HCT116 (cell line): ENCODE measurements around the gene APBB2. TPM values are rescaled to one million over a fixed set of nuclear protein-coding genes. Genes with fewer than 3 reads are reported as not detected.

Experiments used
- ATAC-seq: fragments of 200-7000 bp; cut with Tn5 transposase; 2 replicates; pipeline ENCODE4 v1.9.1; 2020; ENCODE audit warnings: mild to moderate bottlenecking, moderate library complexity
- BruUV-seq: library from RNA; stranded (reverse); fragments of 400-500 nt; replicated peaks from 2 replicates; lab custom pipeline; 2021; lab: Mats Ljungman, UMichigan
- CTCF ChIA-PET: fragments of 300-600 bp; sonication (Branson Sonifier 250); formaldehyde crosslinking; loops from one replicate; lab custom pipeline; 2021; ENCODE audit warnings: antibody characterized with exemption; lab: Charles Lee
- POLR2A ChIA-PET: fragments of 300-600, 350-600 bp; sonication (Branson Sonifier 250); formaldehyde crosslinking; loops from one replicate; lab custom pipeline; 2021; ENCODE audit warnings: antibody characterized with exemption; lab: Charles Lee
- RAD21 ChIA-PET, 2 experiments: fragments of 300-600 bp; sonication (Branson Sonifier 250); formaldehyde crosslinking; loops; one replicate each; lab custom pipeline; 2023; ENCODE audit warnings: low total read pairs in 2 of 2; ENCODE audit not compliant: uncharacterized antibody in 2 of 2, unreplicated experiment in 2 of 2, low non-redundant PET in 1 of 2; lab: Charles Lee
- DNase-seq: peaks from one replicate; pipeline ENCODE4 v3.0.0-alpha.2; 2010; ENCODE audit warnings: low read depth, low spot score
- H2AFZ ChIP-seq: fragments of 200-600 bp; shearing (Covaris generic), sonication (generic); 2 replicates; pipeline ENCODE4 v1.6.1; 2017; ENCODE audit warnings: low read depth, mixed run types, mixed read lengths, antibody characterized with exemption, low read length; ENCODE audit not compliant: poor library complexity, severe bottlenecking
- H3K27ac ChIP-seq: 2 replicates; pipeline ENCODE4 v1.5.1; 2012; ENCODE audit warnings: low read depth, low read length
- H3K27me3 ChIP-seq: fragments of 200-600 bp; sonication (generic); 2 replicates; pipeline ENCODE4 v1.6.1; 2016; ENCODE audit warnings: mixed run types, low read length, mixed read lengths; ENCODE audit not compliant: insufficient read depth
- H3K36me3 ChIP-seq, 2 experiments: fragments of 200-500 bp in 1 of 2; fragments of 200-600 bp in 1 of 2; sonication (Bioruptor generic) in 1 of 2; sonication (generic) in 1 of 2; 2 replicates each; pipeline versions ENCODE4 v1.5.1 to v1.6.1; 2014 to 2016; ENCODE audit warnings: low read length in 2 of 2, inconsistent platforms in 1 of 2, mixed read lengths in 1 of 2, mixed run types in 1 of 2; ENCODE audit not compliant: insufficient read depth in 2 of 2, control insufficient read depth in 1 of 2
- H3K4me1 ChIP-seq, 2 experiments: fragments of 200-600 bp in 1 of 2; sonication (generic) in 1 of 2; 2 replicates each; pipeline versions ENCODE4 v1.5.1 to v1.6.1; 2012 to 2017; ENCODE audit warnings: low read length in 2 of 2, inconsistent platforms in 1 of 2, mild to moderate bottlenecking in 1 of 2, mixed read lengths in 1 of 2, mixed run types in 1 of 2, moderate library complexity in 1 of 2; ENCODE audit not compliant: insufficient read depth in 2 of 2, control insufficient read depth in 1 of 2
- H3K4me2 ChIP-seq: fragments of 200-600 bp; sonication (generic); 2 replicates; pipeline ENCODE4 v1.6.1; 2017; ENCODE audit warnings: mixed run types, low read length, mixed read lengths
- H3K4me3 ChIP-seq, 2 experiments: fragments of 200-600 bp in 1 of 2; sonication (generic) in 1 of 2; replicated peaks in 1 of 2; 2 replicates each; pipeline ENCODE4 v1.5.1; 2011 to 2016; ENCODE audit warnings: low read length in 2 of 2, control low read depth in 1 of 2, low read depth in 1 of 2, mild to moderate bottlenecking in 1 of 2, mixed read lengths in 1 of 2, mixed run types in 1 of 2
- H3K79me2 ChIP-seq: fragments of 200-600 bp; sonication (generic); 2 replicates; pipeline ENCODE4 v1.6.1; 2017; ENCODE audit warnings: mild to moderate bottlenecking, mixed run types, low read length, moderate library complexity, mixed read lengths; ENCODE audit not compliant: insufficient read depth
- H3K9ac ChIP-seq: fragments of 200-600 bp; sonication (generic); 2 replicates; pipeline ENCODE4 v1.6.1; 2016; ENCODE audit warnings: low read length, mixed read lengths
- H3K9me2 ChIP-seq: fragments of 200-600 bp; sonication (generic), shearing (Covaris generic); 2 replicates; pipeline ENCODE4 v1.6.1; 2017; ENCODE audit warnings: mixed run types, mild to moderate bottlenecking, moderate library complexity; ENCODE audit not compliant: insufficient read depth
- H3K9me3 ChIP-seq, 2 experiments: fragments of 200-500 bp in 1 of 2; fragments of 200-600 bp in 1 of 2; sonication (Bioruptor generic) in 1 of 2; sonication (generic) in 1 of 2; 2 replicates each; pipeline ENCODE4 v1.6.1; 2014 to 2017; ENCODE audit warnings: low read length in 2 of 2, mixed read lengths in 2 of 2, inconsistent platforms in 1 of 2, low read depth in 1 of 2, mild to moderate bottlenecking in 1 of 2, mixed run types in 1 of 2, moderate library complexity in 1 of 2; ENCODE audit not compliant: control insufficient read depth in 1 of 2, insufficient read depth in 1 of 2
- H4K20me1 ChIP-seq: fragments of 200-600 bp; sonication (generic), shearing (Covaris generic); 2 replicates; pipeline ENCODE4 v1.6.1; 2017; ENCODE audit warnings: mixed run types, mild to moderate bottlenecking, moderate library complexity; ENCODE audit not compliant: insufficient read depth
- ATF3 ChIP-seq: IDR thresholded peaks from 2 replicates; pipeline ENCODE4 v1.6.1; 2012
- CBX3 ChIP-seq: IDR thresholded peaks from 2 replicates; pipeline ENCODE4 v1.6.1; 2012; ENCODE audit warnings: low read depth
- CEBPB ChIP-seq: IDR thresholded peaks from 2 replicates; pipeline ENCODE4 v1.6.1; 2012; ENCODE audit warnings: low read depth
- CTCF ChIP-seq, 3 experiments: fragments of 200-600 bp in 1 of 3; sonication (generic) in 1 of 3; IDR thresholded peaks in 2 of 3; conservative IDR thresholded peaks in 1 of 3; 2 replicates each; pipeline ENCODE4 v1.5.1; 2012 to 2017; ENCODE audit warnings: low read depth in 2 of 3, low read length in 2 of 3, antibody characterized with exemption in 1 of 3, borderline replicate concordance in 1 of 3, control low read depth in 1 of 3, mild to moderate bottlenecking in 1 of 3, mixed read lengths in 1 of 3, mixed run types in 1 of 3, moderate library complexity in 1 of 3; ENCODE audit not compliant: insufficient read depth in 1 of 3
- EGR1 ChIP-seq: IDR thresholded peaks from 2 replicates; pipeline ENCODE4 v1.6.1; 2012; ENCODE audit warnings: low read depth
- EZH2 ChIP-seq: fragments of 200-600 bp; sonication (generic); IDR thresholded peaks from 2 replicates; pipeline ENCODE4 v1.6.1; 2017; ENCODE audit warnings: antibody characterized with exemption, mixed run types
- EZH2phosphoT487 ChIP-seq: fragments of 200-600 bp; IDR thresholded peaks from 2 replicates; pipeline ENCODE4 v1.6.1; 2018; ENCODE audit warnings: antibody characterized with exemption, borderline replicate concordance
- FOSL1 ChIP-seq: IDR thresholded peaks from 2 replicates; pipeline ENCODE4 v1.6.1; 2012; ENCODE audit warnings: low read depth
- MAX ChIP-seq: IDR thresholded peaks from 2 replicates; pipeline ENCODE4 v1.6.1; 2012
- POLR2A ChIP-seq: IDR thresholded peaks from 2 replicates; pipeline ENCODE4 v1.7.0; 2011; ENCODE audit warnings: borderline replicate concordance; ENCODE audit not compliant: insufficient read depth, insufficient read length; ENCODE audit errors: extremely low read depth
- RAD21 ChIP-seq: IDR thresholded peaks from 2 replicates; pipeline ENCODE4 v1.6.1; 2012; ENCODE audit warnings: low read depth, mild to moderate bottlenecking
- SIN3A ChIP-seq: IDR thresholded peaks from 2 replicates; pipeline ENCODE4 v1.6.1; 2012; ENCODE audit warnings: low read depth
- TCF7L2 ChIP-seq: IDR thresholded peaks from 2 replicates; pipeline ENCODE4 v1.7.0; 2011; ENCODE audit warnings: borderline replicate concordance, inconsistent platforms; ENCODE audit not compliant: insufficient read depth, insufficient read length; ENCODE audit errors: extremely low read depth
- YY1 ChIP-seq: IDR thresholded peaks from 2 replicates; pipeline ENCODE4 v1.6.1; 2011; ENCODE audit warnings: low read length, low read depth, moderate library complexity, mild to moderate bottlenecking; ENCODE audit not compliant: insufficient replicate concordance; ENCODE audit errors: extremely low read depth
- ZNF274 ChIP-seq: fragments of 200-500 bp; sonication (Bioruptor generic); IDR thresholded peaks from 2 replicates; pipeline ENCODE4 v1.6.1; 2014; ENCODE audit warnings: mild to moderate bottlenecking, low read depth, low read length, inconsistent platforms
- intact Hi-C: fragments of 100-400 bp; cut with micrococcal nuclease; formaldehyde crosslinking; loops from 2 replicates; pipeline ENCODE4 v1.10.0; 2022
- total RNA-seq: library from RNA; stranded (reverse); gene quantifications from one replicate; pipeline ENCODE4 v1.2.1, GENCODE V29; 2021; ENCODE audit not compliant: unreplicated experiment

Gene APBB2
- total RNA-seq, 1 experiment from 2014 or later: 72.5 TPM

- CTCF ChIA-PET: interaction anchor here (1.2 kb wide), 1 partner anchor 19 kb away, joined by 4 read pairs; no protein-coding TSS in a partner anchor
- POLR2A ChIA-PET: no interaction called here
- ATAC-seq: no peak
- no peak overlapping the region for H3K4me3 ChIP-seq
- H3K36me3 ChIP-seq: no peaks in the 10 kb centered on the region
- H2AFZ ChIP-seq: no peak overlapping the region
- H3K9me3 ChIP-seq: 0 out of 4 replicates have a peak, but pooled peaks cover 0 to 3% of the 10 kb centered on the region in 2 experiments
- no peaks in the 10 kb centered on the region for H3K4me1 ChIP-seq
- no TSS peak for BruUV-seq
- no peaks in the 10 kb centered on the region for H3K27me3 ChIP-seq
- H3K9me2 ChIP-seq: no peaks in the 10 kb centered on the region
- H3K9ac ChIP-seq: no peak overlapping the region
- DNase-seq: no peak
- H3K79me2 ChIP-seq: no peaks in the 10 kb centered on the region; the same call in none of the 2 replicates
- no peaks in the 10 kb centered on the region for H4K20me1 ChIP-seq
- no peak overlapping the region for H3K27ac ChIP-seq
- intact Hi-C loops: no loop called here
- RAD21 ChIA-PET: no interaction called here
- TF ChIP-seq SIN3A: no peak
- TF ChIP-seq EZH2: no peak
- no peak for TF ChIP-seq RAD21
- TF ChIP-seq ZNF274: no peak
- TF ChIP-seq POLR2A: no peak
- TF ChIP-seq YY1: no peak
- TF ChIP-seq TCF7L2: no peak
- TF ChIP-seq CEBPB: no peak
- no peak for TF ChIP-seq EZH2phosphoT487
- TF ChIP-seq CBX3: no peak
- no peak for TF ChIP-seq FOSL1
- no peak for TF ChIP-seq CTCF (IDR thresholded peaks at IDR 0.05 in 2 of 3, conservative IDR thresholded peaks at IDR 0.05 in 1 of 3; ENCODE audit: borderline replicate concordance in 1 of 3, insufficient read depth in 1 of 3, low read depth in 2 of 3, low read length in 2 of 3)
- TF ChIP-seq EGR1: no peak
- no peak for TF ChIP-seq ATF3
- TF ChIP-seq MAX: no peak
- H3K4me2 ChIP-seq: no peak overlapping the region
These were observed 257.1 kb downstream of the APBB2 start for GRCh38 chr4:40957281-40957680.
